NCI-H2196 treated with DMSO at 0.1 percent for 48 hours (cell line): Measurements from ENCODE around the gene C10orf105.

Experiments
- DNase-seq: peaks from one replicate; lab custom pipeline; 2025; ENCODE audit not compliant: unreplicated experiment; lab: John Stamatoyannopoulos, UW

Gene C10orf105

DNA sequence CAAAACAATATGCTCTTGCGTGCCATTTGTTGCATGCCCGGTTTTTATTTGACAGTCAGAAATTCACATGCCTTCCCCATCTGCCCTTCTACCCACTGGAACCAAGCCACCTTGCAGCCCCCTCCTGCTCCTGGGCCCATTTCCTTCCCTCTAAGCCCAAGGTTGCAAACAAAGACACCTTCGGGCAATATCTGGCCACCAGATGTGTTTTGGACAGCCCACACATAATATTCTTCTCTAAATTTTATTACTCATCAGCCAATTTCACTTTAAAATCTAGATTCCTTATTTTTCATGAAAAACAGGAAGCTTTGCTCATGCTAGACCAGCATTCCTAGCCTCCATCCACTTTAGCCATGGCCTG lies 18.2 kb upstream of the C10orf105 start:
- no peak for DNase-seq

DNA sequence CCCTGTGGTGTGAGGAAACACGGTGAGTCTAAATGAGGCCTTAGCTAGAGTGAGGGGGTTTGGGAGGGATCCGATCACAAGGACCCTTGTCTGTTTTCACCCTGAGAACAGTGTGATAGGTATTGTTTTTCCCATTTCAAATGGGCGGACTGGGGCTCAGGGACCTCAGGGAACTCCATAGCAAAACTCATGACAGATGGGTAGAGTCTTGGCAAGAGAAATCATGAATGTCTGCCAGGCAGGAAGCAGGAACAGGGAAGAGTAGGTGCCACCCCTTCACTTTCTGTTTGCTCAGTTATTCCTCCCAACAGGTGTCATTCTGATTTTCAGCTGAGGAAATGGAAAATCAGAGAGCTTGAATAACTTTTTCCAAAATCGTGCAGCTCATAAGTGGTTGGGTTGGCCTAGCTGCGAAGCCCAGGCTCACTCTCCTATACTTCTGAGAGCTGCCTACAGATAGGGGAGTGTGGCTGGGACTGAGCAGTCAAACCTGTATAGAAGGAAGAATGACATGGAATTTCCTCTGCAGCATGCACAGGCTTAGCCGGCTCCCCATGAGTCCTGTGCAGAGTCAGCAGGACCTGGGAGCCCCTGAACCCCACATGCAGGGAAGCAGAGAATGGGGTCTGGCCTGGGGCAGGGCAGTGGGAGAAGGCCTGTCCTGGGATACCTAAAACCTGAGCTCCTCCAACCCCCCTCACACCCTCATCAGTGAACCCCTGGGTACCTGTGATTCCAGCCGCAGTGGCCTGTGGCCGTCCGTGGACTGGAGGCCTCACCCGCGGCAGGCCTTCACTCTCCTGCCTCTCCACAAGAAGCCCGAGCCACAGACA lies 17.6 kb upstream of the C10orf105 start:
- peak; percentile 2 for DNase-seq

DNA sequence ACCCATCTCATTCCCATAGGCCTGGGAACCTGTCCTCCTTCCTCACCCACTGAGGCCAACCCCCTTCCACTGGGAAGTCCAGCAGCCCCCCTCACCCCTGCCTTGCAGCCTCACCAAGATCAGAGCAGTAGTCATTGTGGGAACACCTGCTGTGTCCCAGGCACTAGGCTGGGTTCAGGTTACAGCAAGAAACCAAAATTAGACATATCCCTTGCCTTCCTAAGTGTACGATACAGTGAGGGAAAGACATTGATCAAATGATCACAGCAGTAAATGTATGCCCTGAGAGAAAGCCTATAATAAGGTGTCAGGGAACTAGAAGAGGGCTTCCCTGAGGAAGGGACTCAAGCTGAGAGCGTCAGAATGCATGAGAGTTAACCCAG lies 17.0 kb upstream of the C10orf105 start:
- no peak for DNase-seq

DNA sequence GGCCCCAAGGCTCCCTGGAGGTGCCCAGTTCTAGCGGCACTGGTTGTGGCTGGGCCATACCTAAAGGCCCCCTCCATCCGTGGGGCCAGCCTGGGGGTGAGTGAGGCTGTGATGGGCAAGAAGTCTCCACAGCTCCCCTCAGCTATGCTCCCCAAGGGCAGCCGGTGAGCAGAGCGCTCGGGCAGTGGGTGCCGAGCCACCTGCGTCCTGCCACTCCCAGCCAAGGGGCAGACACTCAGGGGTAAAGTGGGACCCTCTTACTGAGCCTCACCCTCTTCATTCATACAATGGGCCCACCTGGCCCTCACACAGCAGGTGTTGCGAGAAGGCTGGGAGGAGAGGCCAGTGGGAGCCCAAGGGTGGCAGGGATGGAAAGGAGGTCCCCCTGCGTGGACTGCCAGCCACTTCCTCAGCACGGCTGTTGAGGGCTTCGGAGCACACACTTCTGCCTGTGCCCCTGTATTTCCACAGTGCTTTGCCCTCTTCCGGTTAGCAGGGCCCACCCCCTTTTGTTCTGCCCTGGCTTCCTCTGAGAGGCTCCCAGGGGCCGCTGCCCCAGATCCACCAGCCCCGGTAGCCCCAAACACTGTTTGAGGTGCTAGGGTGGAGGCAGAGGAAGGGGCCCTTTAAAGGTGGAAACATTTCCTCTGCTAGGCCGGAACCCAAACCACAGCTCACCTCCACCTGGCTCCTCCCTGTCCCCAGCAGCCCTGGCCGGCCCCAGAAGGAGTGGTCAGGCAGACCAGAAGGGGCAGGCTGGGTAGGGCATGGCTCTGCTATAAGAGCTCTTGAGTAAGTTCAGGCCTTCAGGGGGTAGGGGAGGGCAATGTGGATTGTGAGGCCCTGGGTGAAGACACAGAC lies 16.4 kb upstream of the C10orf105 start:
- no peak for DNase-seq

DNA sequence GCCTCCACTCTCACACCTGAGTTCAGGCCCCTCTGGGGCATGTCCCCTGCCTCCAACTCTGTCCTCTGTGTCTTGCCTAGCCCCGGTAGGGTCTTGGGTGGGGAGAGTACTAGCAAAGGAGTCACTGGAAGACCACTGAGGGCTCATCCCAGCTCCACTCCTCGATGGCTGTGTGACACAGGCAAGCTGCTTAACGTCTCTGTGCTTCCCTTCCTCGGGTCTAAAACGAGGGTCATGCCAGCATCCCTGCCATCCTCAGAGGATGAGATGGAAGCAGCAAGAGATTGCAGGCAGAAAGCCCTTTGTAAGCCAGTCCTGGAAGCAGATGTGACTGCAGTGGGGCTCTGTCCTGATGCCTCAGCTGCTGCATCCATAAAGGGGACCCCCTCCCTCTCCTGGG lies 15.2 kb upstream of the C10orf105 start:
- no peak for DNase-seq

- no peak for DNase-seq
Observed at GRCh38 chr10:71731791-71732190, 12.2 kb upstream of the C10orf105 start.

DNA sequence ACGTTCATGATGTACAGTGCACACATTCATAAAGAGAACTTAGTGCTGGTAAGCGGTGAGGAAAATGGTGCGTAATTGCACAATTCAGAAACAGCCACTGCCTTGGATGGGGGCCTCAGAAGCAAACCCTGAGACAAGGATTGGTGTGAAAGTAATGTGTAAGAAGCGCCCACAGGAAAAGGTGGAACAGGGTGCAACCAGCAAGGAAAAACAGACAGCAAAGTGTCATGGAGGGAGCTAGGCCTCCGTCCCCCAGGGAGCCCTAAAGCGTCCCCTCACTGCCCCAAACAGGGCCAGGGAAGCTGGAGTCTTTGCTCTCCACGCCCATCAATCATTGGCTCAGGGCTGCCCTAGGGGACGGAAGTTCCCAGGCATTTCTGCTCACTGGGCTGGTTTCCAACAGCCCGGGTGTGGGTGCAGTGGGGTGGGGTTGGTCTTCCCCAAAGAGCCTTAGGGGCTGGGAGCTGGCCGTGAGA lies 9.6 kb upstream of the C10orf105 start:
- DNase-seq, result no peak

DNA sequence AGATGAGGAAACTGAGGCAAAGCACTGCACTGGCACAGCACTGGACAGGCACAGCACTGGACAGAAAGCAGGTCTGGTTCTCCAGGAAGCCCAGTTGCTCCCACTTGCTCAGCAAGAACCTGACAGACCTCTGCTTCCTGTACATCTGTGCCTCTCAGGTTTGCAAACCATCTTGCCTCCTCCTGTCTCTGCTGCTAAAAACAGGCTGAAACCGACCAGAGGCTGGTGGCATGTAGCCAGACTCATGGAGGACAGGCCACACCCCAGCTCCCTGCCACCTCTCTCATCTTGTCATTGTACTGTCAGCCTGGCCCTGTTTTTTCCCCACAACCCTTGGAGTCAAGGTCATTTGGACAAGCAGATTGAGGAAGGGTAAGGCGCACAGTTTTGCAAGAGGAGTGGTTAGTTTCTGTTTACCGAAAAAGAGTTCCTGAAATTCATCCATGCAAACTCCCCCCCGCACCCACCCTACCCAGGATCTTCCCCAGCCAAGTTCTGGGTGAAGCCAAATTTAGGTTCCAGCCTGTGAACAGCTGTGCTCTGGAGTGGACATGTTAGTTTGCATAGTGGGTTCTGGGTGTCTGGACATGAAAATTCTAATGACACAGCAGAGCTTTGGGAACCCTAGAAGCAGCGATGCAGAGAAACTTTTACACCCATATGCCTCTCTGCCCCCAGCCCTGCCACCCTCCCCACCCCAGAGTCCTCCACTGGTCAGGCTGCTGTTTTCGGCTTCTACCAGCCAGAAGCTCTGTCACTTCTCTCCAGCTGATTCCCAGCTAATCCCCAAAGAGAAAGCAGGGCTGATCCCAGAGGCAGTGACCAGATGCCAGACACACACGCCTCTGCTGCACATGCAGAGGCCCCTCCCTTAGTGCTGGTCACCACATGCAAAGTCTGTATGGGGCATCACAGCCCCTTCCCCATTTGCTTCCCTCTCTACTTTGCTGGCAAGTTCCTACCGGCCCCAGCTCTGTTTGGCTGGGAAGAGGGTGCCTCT lies 8.5 kb upstream of the C10orf105 start:
- DNase-seq, result peak; percentile 0

- DNase-seq, result no peak
Observed at GRCh38 chr10:71727105-71727737, 7.6 kb upstream of the C10orf105 start.

- no peak for DNase-seq
Observed at GRCh38 chr10:71726580-71727104, 7.1 kb upstream of the C10orf105 start.

DNA sequence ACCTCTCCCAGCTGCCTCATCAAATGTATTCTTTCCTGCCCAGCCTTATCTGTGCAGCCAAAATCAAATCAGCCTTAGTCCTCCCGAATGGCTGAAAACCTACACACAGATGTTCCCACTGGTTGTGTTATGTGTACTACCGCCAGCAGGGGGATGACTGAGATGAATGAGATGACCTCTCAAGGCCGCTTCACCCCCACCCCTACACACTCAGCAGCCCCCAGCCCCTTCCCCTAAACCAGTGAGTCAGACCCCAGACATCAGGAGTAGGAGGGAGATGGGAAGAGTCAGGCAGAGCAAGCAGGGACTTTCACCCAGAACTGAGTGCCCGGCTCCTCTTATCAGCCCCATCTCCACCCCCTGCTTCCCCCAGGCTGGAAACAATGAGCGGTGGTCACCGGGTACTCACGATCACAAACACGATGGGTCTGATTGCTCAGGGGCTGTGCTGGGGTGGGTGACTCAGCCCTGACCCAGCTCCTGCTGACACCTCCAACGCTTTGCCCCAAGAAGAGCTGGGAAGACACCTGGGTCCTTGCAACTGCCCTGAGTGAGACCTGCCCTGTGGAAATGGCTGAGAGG lies 6.5 kb upstream of the C10orf105 start:
- no peak for DNase-seq

GRCh38 chr10:71725249-71725648 lies 5.7 kb upstream of the C10orf105 start:
- DNase-seq, result no peak

- no peak for DNase-seq
Observed at GRCh38 chr10:71724539-71724938, 5.0 kb upstream of the C10orf105 start.

GRCh38 chr10:71723311-71723710 lies 3.7 kb upstream of the C10orf105 start:
- DNase-seq, result no peak

GRCh38 chr10:71722849-71723248 lies 3.3 kb upstream of the C10orf105 start:
- no peak for DNase-seq

GRCh38 chr10:71721313-71721712 lies 1.7 kb upstream of the C10orf105 start:
- DNase-seq, result no peak

DNA sequence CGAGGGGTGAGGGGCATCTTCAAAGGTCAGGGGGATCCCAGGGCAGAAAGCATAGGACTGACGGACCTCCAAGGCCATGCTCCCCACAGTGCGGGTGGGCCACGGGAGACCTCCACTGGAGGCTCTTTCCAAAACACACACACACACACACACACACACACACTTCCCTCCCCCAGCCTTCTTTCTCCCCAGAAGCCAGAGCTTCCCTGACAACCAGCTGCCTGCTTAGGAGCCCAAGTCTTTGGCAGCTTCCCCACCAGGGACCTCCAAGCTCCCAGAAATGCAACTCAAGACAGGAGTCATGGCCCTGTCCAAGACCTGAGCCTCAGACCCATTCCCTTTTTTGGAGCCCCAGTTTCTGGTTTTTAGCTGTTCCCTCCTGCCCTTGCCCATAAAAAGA lies 710 bp upstream of the C10orf105 start:
- no peak for DNase-seq

DNA sequence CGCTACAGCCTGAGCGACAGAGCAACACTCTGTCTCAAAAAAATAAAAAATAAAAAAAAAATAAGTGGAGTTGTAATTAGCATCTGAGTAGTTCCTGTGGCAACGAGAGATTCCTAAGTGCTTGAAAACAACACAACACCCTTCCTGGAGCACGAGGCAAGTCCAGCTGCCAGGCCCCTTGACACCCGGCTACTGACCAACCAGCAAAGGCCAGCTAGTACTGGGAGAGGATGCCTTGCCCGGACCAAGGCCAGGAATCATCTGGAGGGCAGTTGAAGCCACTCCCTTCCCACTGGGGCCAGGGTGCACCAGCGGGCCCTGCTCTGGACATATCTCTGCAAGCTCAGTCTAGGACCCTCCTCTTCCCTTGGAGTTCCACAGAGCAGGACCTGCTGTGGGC lies 536 bp downstream of the C10orf105 start:
- DNase-seq, result no peak

- no peak for DNase-seq
Observed at GRCh38 chr10:71718165-71718698, 1.3 kb downstream of the C10orf105 start.

GRCh38 chr10:71717551-71717951 lies 2.0 kb downstream of the C10orf105 start:
- no peak for DNase-seq
